ENCODE results near the gene SPSB1. TPM values are rescaled to one million over a fixed set of nuclear protein-coding genes. Genes with fewer than 3 reads are reported as not detected.

Gene SPSB1
- total RNA-seq, 4 donors from 2014 or later = 28.3 to 49.2 (median 42.1) TPM

DNA sequence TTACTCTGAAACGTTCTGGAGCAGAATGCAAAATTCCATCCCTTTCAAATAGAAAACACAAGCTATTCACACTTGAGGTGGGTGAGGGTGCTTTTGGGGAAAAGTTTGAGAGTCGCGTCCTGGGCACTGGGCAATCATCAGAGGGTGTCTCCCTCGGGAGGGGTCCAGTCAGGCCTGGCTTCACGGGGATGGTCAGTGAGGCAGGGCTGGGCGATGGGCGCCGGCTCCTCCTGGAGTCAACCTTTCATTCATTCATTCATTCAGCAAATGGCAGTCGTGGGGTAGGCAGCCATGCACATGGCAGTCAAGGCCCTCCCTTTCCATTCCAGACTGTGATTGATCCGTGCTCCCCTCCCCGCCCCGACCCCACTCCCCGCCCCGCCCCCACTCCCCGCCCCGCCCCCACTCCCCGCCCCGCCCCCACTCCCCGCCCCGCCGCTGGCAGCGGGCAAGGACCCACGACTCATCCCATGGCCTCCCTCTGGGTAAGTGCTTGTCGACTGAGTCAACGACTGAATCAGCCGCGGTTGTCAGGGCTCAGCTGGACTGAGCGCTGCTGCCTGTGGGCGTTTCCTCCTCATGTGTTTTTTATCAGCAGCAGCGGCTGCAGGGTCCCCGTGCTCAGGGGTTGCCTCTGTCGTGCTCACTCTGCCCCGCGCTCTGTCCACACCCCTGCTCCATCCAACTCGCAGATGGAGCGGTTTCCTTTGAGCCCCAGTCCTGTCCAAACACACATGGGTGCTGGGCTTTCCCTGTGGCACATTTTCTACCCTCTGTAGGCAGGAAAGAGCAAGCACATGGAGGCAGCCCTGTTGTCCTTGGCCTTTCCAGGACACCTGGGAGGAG, 12.5 kb upstream of the SPSB1 start:
- Histone ChIP-seq H3K9me3 (no peaks in the 10 kb centered on the region), H3K4me1 (peaks cover 48% of the 10 kb centered on the region), H3K4me3 (no peak overlapping the region), H3K27ac (no peak overlapping the region), H3K27me3 (no peaks in the 10 kb centered on the region), H3K36me3 (no peaks in the 10 kb centered on the region)
- peak in 1 of 2 donors; percentile 83 for DNase-seq (ENCODE audit: low spot score in 2 of 2)
- 32% methylated on average over 22 of the region's 36 CpGs for whole genome bisulfite sequencing
- TF ChIP-seq, protein P1, sequence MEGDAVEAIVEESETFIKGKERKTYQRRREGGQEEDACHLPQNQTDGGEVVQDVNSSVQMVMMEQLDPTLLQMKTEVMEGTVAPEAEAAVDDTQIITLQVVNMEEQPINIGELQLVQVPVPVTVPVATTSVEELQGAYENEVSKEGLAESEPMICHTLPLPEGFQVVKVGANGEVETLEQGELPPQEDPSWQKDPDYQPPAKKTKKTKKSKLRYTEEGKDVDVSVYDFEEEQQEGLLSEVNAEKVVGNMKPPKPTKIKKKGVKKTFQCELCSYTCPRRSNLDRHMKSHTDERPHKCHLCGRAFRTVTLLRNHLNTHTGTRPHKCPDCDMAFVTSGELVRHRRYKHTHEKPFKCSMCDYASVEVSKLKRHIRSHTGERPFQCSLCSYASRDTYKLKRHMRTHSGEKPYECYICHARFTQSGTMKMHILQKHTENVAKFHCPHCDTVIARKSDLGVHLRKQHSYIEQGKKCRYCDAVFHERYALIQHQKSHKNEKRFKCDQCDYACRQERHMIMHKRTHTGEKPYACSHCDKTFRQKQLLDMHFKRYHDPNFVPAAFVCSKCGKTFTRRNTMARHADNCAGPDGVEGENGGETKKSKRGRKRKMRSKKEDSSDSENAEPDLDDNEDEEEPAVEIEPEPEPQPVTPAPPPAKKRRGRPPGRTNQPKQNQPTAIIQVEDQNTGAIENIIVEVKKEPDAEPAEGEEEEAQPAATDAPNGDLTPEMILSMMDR (IDR thresholded peaks at IDR 0.05) = no peak
- TF ChIP-seq EP300 (IDR thresholded peaks at IDR 0.05) (no peak), POLR2A (IDR thresholded peaks at IDR 0.05) (no peak), POLR2AphosphoS5 (IDR thresholded peaks at IDR 0.05) (no peak)

DNA sequence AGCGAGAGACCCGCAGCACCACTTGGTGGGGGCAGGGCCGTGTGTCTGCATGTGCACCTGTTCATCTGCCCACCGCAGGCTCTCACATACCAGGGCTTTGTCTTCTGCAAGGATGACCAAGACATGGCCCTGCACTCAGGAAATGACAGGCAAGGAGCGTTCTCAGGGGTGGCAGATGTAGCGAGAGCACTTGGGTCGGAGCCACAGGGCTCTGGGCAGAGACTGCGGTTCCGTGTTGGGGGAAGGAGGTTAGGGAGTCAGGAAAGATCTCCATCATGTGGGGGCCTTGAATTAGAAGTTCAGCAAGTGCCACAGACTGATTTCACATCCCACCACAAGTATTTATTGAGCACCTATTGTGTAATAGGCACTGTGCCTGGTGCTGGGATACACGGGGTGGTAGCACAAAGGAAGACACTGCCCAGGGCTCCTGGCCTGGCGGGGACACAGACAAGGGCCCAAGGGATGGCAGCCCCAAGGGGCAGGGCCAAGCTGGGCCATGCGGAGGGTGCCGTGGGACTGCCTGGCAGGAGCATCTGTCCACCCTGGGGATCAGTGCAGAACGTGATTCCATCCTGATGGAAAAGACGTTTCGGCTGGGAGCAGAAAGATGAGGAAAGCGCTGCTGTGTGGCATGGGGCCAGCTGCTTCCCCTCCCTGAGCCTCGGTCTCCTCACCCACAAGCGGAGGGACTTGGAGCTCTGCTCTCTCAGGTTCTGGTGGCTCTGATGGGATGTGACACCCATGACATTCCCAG, 11.4 kb upstream of the SPSB1 start:
- no peak for DNase-seq (ENCODE audit: low spot score in 2 of 2)
- Histone ChIP-seq H3K4me3 (no peak overlapping the region), H3K4me1 (peaks cover 37% of the 10 kb centered on the region), H3K27me3 (no peaks in the 10 kb centered on the region), H3K27ac (peak overlapping the region; percentile 1), H3K9me3 (no peaks in the 10 kb centered on the region), H3K36me3 (no peaks in the 10 kb centered on the region)
- 73% methylated on average over 17 of the region's 19 CpGs for WGBS
- TF ChIP-seq POLR2A (IDR thresholded peaks at IDR 0.05) (no peak), POLR2AphosphoS5 (IDR thresholded peaks at IDR 0.05) (no peak), EP300 (IDR thresholded peaks at IDR 0.05) (no peak)
- TF ChIP-seq, protein P1 (IDR thresholded peaks at IDR 0.05) = no peak

DNA sequence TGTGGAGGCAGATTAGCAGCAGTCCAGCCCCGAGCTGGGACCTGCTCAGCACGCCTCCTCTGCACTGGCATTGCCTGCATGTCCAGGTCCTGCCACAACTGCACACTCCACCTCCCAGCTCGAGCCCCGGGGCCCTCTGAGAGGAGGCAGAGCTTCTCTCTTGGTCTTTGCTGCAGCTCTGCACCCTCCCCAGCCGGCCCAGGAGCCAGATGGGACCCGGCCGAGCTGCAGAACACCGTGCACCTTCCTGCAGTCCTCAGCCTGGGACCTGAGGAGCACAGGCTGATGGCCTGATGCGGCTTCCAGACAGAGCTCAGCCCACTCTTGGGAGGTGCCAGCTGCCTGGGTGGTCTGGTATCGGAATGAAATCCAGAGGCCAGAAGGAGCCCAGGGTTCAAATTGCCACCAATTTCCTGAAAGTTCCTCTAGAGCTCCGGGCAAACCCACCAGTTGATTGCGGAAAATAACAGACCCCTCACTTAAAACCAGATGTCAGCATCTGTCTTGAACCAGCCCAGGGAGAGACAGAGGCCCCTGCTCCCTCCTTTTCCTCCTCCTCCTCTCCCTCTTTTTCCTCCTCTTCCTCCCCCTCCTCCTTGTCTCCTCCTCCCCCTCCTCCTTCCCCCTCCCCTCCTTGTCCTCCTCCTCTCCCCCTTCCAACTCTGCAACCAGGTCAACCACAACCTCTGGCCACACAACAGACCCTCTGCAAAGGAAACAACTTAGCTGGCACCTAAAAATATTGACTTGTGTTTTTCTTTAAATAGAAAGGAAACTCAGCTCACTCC, 10.6 kb upstream of the SPSB1 start:
- peaks cover 37% of the 10 kb centered on the region for H3K4me1 ChIP-seq
- no peak for DNase-seq (ENCODE audit: low spot score in 2 of 2)
- H3K9me3 ChIP-seq = no peaks in the 10 kb centered on the region
- H3K36me3 ChIP-seq = no peaks in the 10 kb centered on the region
- H3K27me3 ChIP-seq = no peaks in the 10 kb centered on the region
- H3K27ac ChIP-seq = peak overlapping the region; percentile 1
- WGBS = 15% methylated on average over 8 of the region's 12 CpGs
- no peak overlapping the region for H3K4me3 ChIP-seq
- TF ChIP-seq, protein P1 (IDR thresholded peaks at IDR 0.05) = no peak
- TF ChIP-seq POLR2AphosphoS5 (IDR thresholded peaks at IDR 0.05) = no peak
- TF ChIP-seq EP300 (IDR thresholded peaks at IDR 0.05) = no peak
- no peak for TF ChIP-seq POLR2A (IDR thresholded peaks at IDR 0.05)

DNA sequence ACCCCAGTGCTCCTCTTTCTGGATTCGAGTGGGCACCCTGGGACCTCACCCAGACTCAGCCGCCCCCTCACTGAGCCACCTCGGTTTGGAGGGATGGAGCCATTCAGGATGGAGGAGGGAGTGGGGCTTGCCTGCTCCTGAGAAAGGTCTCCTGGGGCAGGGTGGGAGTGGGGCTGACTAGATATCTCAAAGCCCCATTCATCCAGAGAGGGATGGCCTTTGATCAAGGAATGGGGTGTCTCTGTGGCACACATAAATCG, 10.1 kb upstream of the SPSB1 start:
- Histone ChIP-seq H3K27me3 (no peaks in the 10 kb centered on the region), H3K4me3 (no peak overlapping the region), H3K9me3 (no peaks in the 10 kb centered on the region), H3K4me1 (peaks cover 37% of the 10 kb centered on the region), H3K36me3 (no peaks in the 10 kb centered on the region), H3K27ac (no peak overlapping the region)
- TF ChIP-seq EP300 (IDR thresholded peaks at IDR 0.05) = no peak
- TF ChIP-seq POLR2AphosphoS5 (IDR thresholded peaks at IDR 0.05) = no peak
- TF ChIP-seq, protein P1 (IDR thresholded peaks at IDR 0.05) = no peak
- no peak for TF ChIP-seq POLR2A (IDR thresholded peaks at IDR 0.05)
- 57% methylated on average over 4 of the region's 4 CpGs for WGBS
- DNase-seq (ENCODE audit: low spot score in 2 of 2) = no peak
